Upper lobe of left lung (tissue), 6 donors: ENCODE data around the gene NHLH2. TPM values are rescaled to one million over a fixed set of nuclear protein-coding genes. Genes with fewer than 3 reads are reported as not detected.

Source experiments
- ATAC-seq, 2 donors: fragments of 200-7000 bp; cut with Tn5 transposase; one replicate each; pipeline ENCODE4 v1.9.1; 2022; ENCODE audit warnings: mild to moderate bottlenecking in 2 of 2, moderate library complexity in 2 of 2; ENCODE audit not compliant: low FRiP score in 2 of 2
- DNase-seq, 2 donors: peaks; one replicate each; pipeline ENCODE4 v3.0.0-alpha.2; 2019 to 2020
- H3K27ac ChIP-seq, 4 donors: fragments of 200-600 bp; sonication (generic); one replicate each; pipeline ENCODE4 v1.5.1; 2016 to 2019
- H3K27me3 ChIP-seq, 4 donors: fragments of 200-600 bp; sonication (generic); one replicate each; pipeline ENCODE4 v1.5.1; 2017 to 2019
- H3K36me3 ChIP-seq, 4 donors: fragments of 200-600 bp; sonication (generic); one replicate each; pipeline ENCODE4 v1.5.1; 2016 to 2019
- H3K4me1 ChIP-seq, 4 donors: fragments of 200-600 bp; sonication (generic); one replicate each; pipeline ENCODE4 v1.5.1; 2018 to 2019
- H3K4me3 ChIP-seq, 4 donors: fragments of 200-600 bp; sonication (generic); one replicate each; pipeline ENCODE4 v1.5.1; 2017 to 2019; ENCODE audit warnings: mild to moderate bottlenecking in 2 of 4, moderate library complexity in 1 of 4
- H3K9me3 ChIP-seq, 4 donors: fragments of 200-600 bp; sonication (generic); one replicate each; pipeline ENCODE4 v1.5.1; 2018 to 2019
- CTCF ChIP-seq, 6 experiments: fragments of 450-650 bp in 4 of 6; fragments of 200-600 bp in 2 of 6; sonication (generic) in 2 of 6; IDR thresholded peaks; one replicate each; pipeline ENCODE4 v1.5.1; 2016 to 2019; ENCODE audit warnings: antibody characterized with exemption in 6 of 6
- EP300 ChIP-seq, 4 donors: sonication (generic); formaldehyde crosslinking; IDR thresholded peaks; one replicate each; pipeline ENCODE4 v1.5.1; 2017; ENCODE audit warnings: antibody characterized with exemption in 4 of 4, control low read depth in 2 of 4
- POLR2A ChIP-seq, 4 donors: fragments of 450-650 bp; IDR thresholded peaks; one replicate each; pipeline ENCODE4 v1.5.1; 2016 to 2017; ENCODE audit warnings: antibody characterized with exemption in 4 of 4, mild to moderate bottlenecking in 2 of 4
- POLR2AphosphoS5 ChIP-seq, 2 donors: sonication (generic); formaldehyde crosslinking; IDR thresholded peaks; one replicate each; pipeline ENCODE4 v1.5.1; 2017; ENCODE audit warnings: antibody characterized with exemption in 2 of 2
- WGBS, 2 donors: methylation state at CpG; one replicate each; pipeline ENCODE4 v1.1.5; 2017 to 2018; 5-methylcytosine and 5-hydroxymethylcytosine counted together
- total RNA-seq, 6 donors: library from RNA; depleted of rRNA in 4 of 6; stranded (reverse); fragments of >200 nt in 4 of 6; gene quantifications; one replicate each; pipeline versions ENCODE4 v1.1.0 to v1.2.1, GENCODE V29; 2016 to 2021
- donor health status: DM: no; HTN: no; CAD: no; lungs with moderate emphysema.
- donor health status: DM: no; HTN: yes; CAD: no; lungs with severe emphysema.

NHLH2 gene
- total RNA-seq, 6 donors from 2014 or later, result 0.30 to 1.3 (median 0.41) TPM; not detected in 2

- TF ChIP-seq POLR2A (IDR thresholded peaks at IDR 0.05) (no peak), POLR2AphosphoS5 (IDR thresholded peaks at IDR 0.05) (no peak), CTCF (IDR thresholded peaks at IDR 0.05) (no peak), EP300 (IDR thresholded peaks at IDR 0.05) (no peak)
- 60 to 65% methylated on average over 5 of the region's 5 CpGs for WGBS, 2 donors
Measured at GRCh38 chr1:115833856-115834255, 7.1 kb downstream of the NHLH2 start.

GRCh38 chr1:115832651-115833050, 8.3 kb downstream of the NHLH2 start:
- H3K36me3 ChIP-seq, result no peaks in the 10 kb centered on the region

More at GRCh38 chr1:115833856-115834255, 7.1 kb downstream of the NHLH2 start:
- Histone ChIP-seq H3K27me3 (peaks cover 3 to 18% (median 14%) of the 10 kb centered on the region in 4 donors), H3K9me3 (no peaks in the 10 kb centered on the region), H3K4me1 (peaks cover 14 to 22% (median 18%) of the 10 kb centered on the region in 4 donors), H3K36me3 (no peaks in the 10 kb centered on the region), H3K27ac (no peak overlapping the region), H3K4me3 (no peak overlapping the region)
- ATAC-seq, result no peak
- no peak for DNase-seq

GRCh38 chr1:115830963-115831362, 10.0 kb downstream of the NHLH2 start:
- Histone ChIP-seq H3K27me3 (no peaks in the 10 kb centered on the region), H3K4me1 (peaks cover 10 to 18% (median 14%) of the 10 kb centered on the region in 4 donors), H3K9me3 (no peaks in the 10 kb centered on the region), H3K4me3 (no peak overlapping the region), H3K36me3 (no peaks in the 10 kb centered on the region), H3K27ac (no peak overlapping the region)
- TF ChIP-seq POLR2AphosphoS5 (IDR thresholded peaks at IDR 0.05) (no peak), EP300 (IDR thresholded peaks at IDR 0.05) (no peak), CTCF (IDR thresholded peaks at IDR 0.05) (no peak), POLR2A (IDR thresholded peaks at IDR 0.05) (no peak)
- 71 to 77% methylated on average over 3 of the region's 3 CpGs for WGBS, 2 donors
- DNase-seq (no peak), ATAC-seq (no peak)

More at GRCh38 chr1:115832651-115833050, 8.3 kb downstream of the NHLH2 start:
- no peak overlapping the region for H3K4me3 ChIP-seq
- H3K27me3 ChIP-seq, result peaks cover 1 to 6% (median 3%) of the 10 kb centered on the region in 4 donors
- TF ChIP-seq POLR2A (IDR thresholded peaks at IDR 0.05), result no peak
- no peak for TF ChIP-seq CTCF (IDR thresholded peaks at IDR 0.05)
- TF ChIP-seq POLR2AphosphoS5 (IDR thresholded peaks at IDR 0.05), result no peak
- TF ChIP-seq EP300 (IDR thresholded peaks at IDR 0.05), result no peak
- no peak for DNase-seq
- no peak for ATAC-seq
- H3K27ac ChIP-seq, result no peak overlapping the region
- H3K4me1 ChIP-seq, result peaks cover 9 to 21% (median 15%) of the 10 kb centered on the region in 4 donors
- no peaks in the 10 kb centered on the region for H3K9me3 ChIP-seq
- 81 to 86% methylated on average over 8 of the region's 8 CpGs for WGBS, 2 donors

- 92% methylated on average over 2 to 3 of the region's 3 CpGs for WGBS, 2 donors
- TF ChIP-seq CTCF (IDR thresholded peaks at IDR 0.05), result no peak
Measured at GRCh38 chr1:115829947-115830346, 11.0 kb downstream of the NHLH2 start.

GRCh38 chr1:115829023-115829674, 11.8 kb downstream of the NHLH2 start:
- peak in 1 of 2 donors; percentile 76 for DNase-seq
- H3K36me3 ChIP-seq, result no peaks in the 10 kb centered on the region
- H3K27me3 ChIP-seq, result no peaks in the 10 kb centered on the region
- peak overlapping the region in 3 of 4 donors; percentile 45 to 59 (median 54) for H3K4me3 ChIP-seq
- peaks cover 10 to 18% (median 14%) of the 10 kb centered on the region in 4 donors for H3K4me1 ChIP-seq
- peak overlapping the region in 1 of 4 donors; percentile 35 for H3K27ac ChIP-seq
- TF ChIP-seq POLR2A (IDR thresholded peaks at IDR 0.05) (peak in 1 of 4 donors; percentile 11), CTCF (IDR thresholded peaks at IDR 0.05) (no peak), EP300 (IDR thresholded peaks at IDR 0.05) (peak in 1 of 4 donors; percentile 33), POLR2AphosphoS5 (IDR thresholded peaks at IDR 0.05) (peak; percentile 18 to 74)
- H3K9me3 ChIP-seq, result no peaks in the 10 kb centered on the region
- 79 to 81% methylated on average over 20 of the region's 20 CpGs for WGBS, 2 donors
- ATAC-seq, result peak; percentile 70 to 91

More at GRCh38 chr1:115829947-115830346, 11.0 kb downstream of the NHLH2 start:
- H3K4me3 ChIP-seq, result no peak overlapping the region
- H3K4me1 ChIP-seq, result peaks cover 10 to 18% (median 14%) of the 10 kb centered on the region in 4 donors
- no peak for DNase-seq
- no peaks in the 10 kb centered on the region for H3K27me3 ChIP-seq
- no peaks in the 10 kb centered on the region for H3K36me3 ChIP-seq
- no peak overlapping the region for H3K27ac ChIP-seq
- no peaks in the 10 kb centered on the region for H3K9me3 ChIP-seq
- no peak for ATAC-seq
